Body of pancreas (tissue), 4 donors: ENCODE data around the gene CMSS1.

Experiments
- CTCF ChIP-seq, 7 experiments: fragments of 450-650 bp in 4 of 7; fragments of 200-600 bp in 3 of 7; sonication (generic) in 3 of 7; IDR thresholded peaks; one replicate each; pipeline ENCODE4 v1.5.1; 2016 to 2019; ENCODE audit warnings: antibody characterized with exemption in 7 of 7
- POLR2A ChIP-seq, 3 donors: fragments of 450-650 bp; IDR thresholded peaks; one replicate each; pipeline ENCODE4 v1.6.1; 2016; ENCODE audit warnings: antibody characterized with exemption in 3 of 3, mild to moderate bottlenecking in 2 of 3

DNA sequence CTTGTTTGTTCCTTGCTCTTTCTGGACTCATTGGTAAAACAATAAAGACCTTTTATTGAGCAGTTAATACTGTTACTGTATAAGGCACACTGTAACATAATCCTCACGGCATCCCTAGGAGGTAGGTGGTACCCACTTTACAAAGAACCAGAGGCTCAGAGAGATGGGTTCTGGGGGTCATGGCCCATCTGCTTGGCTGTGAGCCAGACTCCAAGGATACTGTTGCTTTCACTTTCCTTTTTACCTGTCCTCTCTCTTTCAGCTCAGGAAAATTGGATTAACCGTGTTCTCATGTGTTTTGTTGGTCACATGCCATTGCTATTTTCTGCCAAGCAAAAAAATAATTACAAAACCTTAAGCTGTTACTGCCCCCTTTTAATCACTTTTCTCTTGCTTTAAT lies 331.5 kb downstream of the CMSS1 start:
- TF ChIP-seq CTCF (IDR thresholded peaks at IDR 0.05) (no peak), POLR2A (IDR thresholded peaks at IDR 0.05) (no peak)
